IMR-90 (cell line): ENCODE results near the gene THSD7B. TPM values are rescaled to one million over a fixed set of nuclear protein-coding genes. Genes with fewer than 3 reads are reported as not detected.

ENCODE experiments used
- ATAC-seq: fragments of 200-7000 bp; cut with Tn5 transposase; 2 replicates; pipeline ENCODE4 v1.9.1; 2020; ENCODE audit warnings: low read depth, mild to moderate bottlenecking, moderate library complexity
- BruUV-seq: library from RNA; stranded (reverse); fragments of 400-500 nt; replicated peaks from 2 replicates; lab custom pipeline; 2021; lab: Mats Ljungman, UMichigan
- CTCF ChIA-PET: fragments of 300-600 bp; formaldehyde crosslinking; extraction: SDS; loops from one replicate; lab custom pipeline; 2021; ENCODE audit warnings: antibody characterized with exemption; lab: Yijun Ruan, JAX
- POLR2A ChIA-PET: fragments of 300-600 bp; sonication (Branson Sonifier 250); formaldehyde crosslinking; loops from one replicate; lab custom pipeline; 2022; ENCODE audit warnings: antibody characterized with exemption; ENCODE audit not compliant: unreplicated experiment; lab: Charles Lee
- DNase-seq: peaks from one replicate; pipeline ENCODE4 v3.0.0; 2013
- H2AFZ ChIP-seq: replicated peaks from 2 replicates; pipeline ENCODE3; 2013; ENCODE audit warnings: low read length, mild to moderate bottlenecking; ENCODE audit not compliant: poor library complexity
- H2AK5ac ChIP-seq: 2 replicates; pipeline ENCODE4 v1.6.1; 2013; ENCODE audit warnings: low read depth, low read length, inconsistent platforms
- H2AK9ac ChIP-seq: replicated peaks from 2 replicates; pipeline ENCODE3; 2013; ENCODE audit warnings: mild to moderate bottlenecking, low read depth, low read length, moderate library complexity; ENCODE audit not compliant: poor library complexity
- H2BK120ac ChIP-seq: 2 replicates; pipeline ENCODE4 v1.6.1; 2013; ENCODE audit warnings: low read depth, low read length, inconsistent platforms
- H2BK15ac ChIP-seq: 3 replicates; pipeline ENCODE4 v1.6.1; 2013; ENCODE audit warnings: low read depth, low read length, inconsistent platforms
- H2BK20ac ChIP-seq: 2 replicates; pipeline ENCODE4 v1.6.1; 2013; ENCODE audit warnings: low read depth, mild to moderate bottlenecking, inconsistent platforms, low read length, moderate library complexity
- H2BK5ac ChIP-seq: 2 replicates; pipeline ENCODE4 v1.6.1; 2013; ENCODE audit warnings: mild to moderate bottlenecking, low read depth, low read length, inconsistent platforms; ENCODE audit not compliant: poor library complexity, severe bottlenecking
- H3K14ac ChIP-seq: replicated peaks from 2 replicates; pipeline ENCODE4 v1.6.1; 2013; ENCODE audit warnings: low read depth, low read length, inconsistent platforms
- H3K18ac ChIP-seq: 2 replicates; pipeline ENCODE4 v1.6.1; 2013; ENCODE audit warnings: low read depth, low read length, control low read depth
- H3K23ac ChIP-seq: 2 replicates; pipeline ENCODE4 v1.6.1; 2013; ENCODE audit warnings: low read depth, low read length, inconsistent platforms
- H3K27ac ChIP-seq: 2 replicates; pipeline ENCODE4 v1.5.1; 2013; ENCODE audit warnings: mild to moderate bottlenecking, control low read depth, low read length; ENCODE audit not compliant: insufficient read depth
- H3K27me3 ChIP-seq: 2 replicates; pipeline ENCODE4 v1.6.1; 2013; ENCODE audit warnings: low read length; ENCODE audit not compliant: control insufficient read depth, insufficient read depth
- H3K36me3 ChIP-seq: 2 replicates; pipeline ENCODE4 v1.6.1; 2013; ENCODE audit warnings: low read length, mixed read lengths; ENCODE audit not compliant: control insufficient read depth, insufficient read depth
- H3K4ac ChIP-seq: 2 replicates; pipeline ENCODE4 v1.6.1; 2013; ENCODE audit warnings: low read depth, low read length, inconsistent platforms
- H3K4me1 ChIP-seq: 2 replicates; pipeline ENCODE4 v1.6.1; 2013; ENCODE audit warnings: low read length, mixed read lengths; ENCODE audit not compliant: control insufficient read depth, insufficient read depth
- H3K4me2 ChIP-seq: 2 replicates; pipeline ENCODE4 v1.6.1; 2013; ENCODE audit warnings: low read depth, mild to moderate bottlenecking, control low read depth, low read length, moderate library complexity
- H3K4me3 ChIP-seq: 2 replicates; pipeline ENCODE4 v1.5.1; 2013; ENCODE audit warnings: low read depth, mild to moderate bottlenecking, control low read depth, low read length, moderate library complexity; ENCODE audit not compliant: insufficient read depth
- H3K56ac ChIP-seq: 2 replicates; pipeline ENCODE4 v1.6.1; 2013; ENCODE audit warnings: low read length, inconsistent platforms; ENCODE audit not compliant: insufficient read depth; ENCODE audit errors: extremely low read depth
- H3K79me1 ChIP-seq, 2 experiments: 2 replicates each; pipeline ENCODE4 v1.6.1; 2013; ENCODE audit warnings: low read length in 2 of 2, inconsistent platforms in 1 of 2, low read depth in 1 of 2
- H3K9ac ChIP-seq: 2 replicates; pipeline ENCODE4 v1.6.1; 2013; ENCODE audit warnings: low read depth, low read length, control low read depth
- H3K9me1 ChIP-seq: 2 replicates; pipeline ENCODE4 v1.6.1; 2013; ENCODE audit warnings: low read length, inconsistent platforms; ENCODE audit not compliant: insufficient read depth
- H3K9me3 ChIP-seq: 2 replicates; pipeline ENCODE4 v1.6.1; 2013; ENCODE audit warnings: low read length; ENCODE audit not compliant: control insufficient read depth, insufficient read depth
- H4K20me1 ChIP-seq: 2 replicates; pipeline ENCODE4 v1.6.1; 2013; ENCODE audit warnings: low read length, inconsistent platforms; ENCODE audit not compliant: insufficient read depth
- H4K5ac ChIP-seq: 2 replicates; pipeline ENCODE4 v1.6.1; 2013; ENCODE audit warnings: mild to moderate bottlenecking, low read depth, low read length, control low read depth
- H4K8ac ChIP-seq, 2 experiments: 2 replicates each; pipeline ENCODE4 v1.6.1; 2013; ENCODE audit warnings: low read depth in 2 of 2, low read length in 2 of 2, control low read depth in 1 of 2, inconsistent platforms in 1 of 2
- H4K91ac ChIP-seq: 2 replicates; pipeline ENCODE4 v1.6.1; 2013; ENCODE audit warnings: low read depth, low read length, inconsistent platforms; ENCODE audit not compliant: insufficient read depth
- BHLHE40 ChIP-seq: fragments of 150-350 bp; IDR thresholded peaks from 2 replicates; pipeline ENCODE4 v1.6.1; 2016; ENCODE audit warnings: mild to moderate bottlenecking, low read depth, low read length
- CEBPB ChIP-seq: IDR thresholded peaks from 2 replicates; pipeline ENCODE4 v1.6.1; 2012; ENCODE audit warnings: low read depth, low read length, improper control_type of control experiment
- CHD1 ChIP-seq: IDR thresholded peaks from 2 replicates; pipeline ENCODE4 v1.6.1; 2012; ENCODE audit warnings: low read depth, low read length, improper control_type of control experiment
- ELK1 ChIP-seq: fragments of 150-350 bp; IDR thresholded peaks from 2 replicates; pipeline ENCODE4 v1.6.1; 2016; ENCODE audit warnings: low read depth, mild to moderate bottlenecking, low read length, moderate library complexity, borderline replicate concordance
- FOS ChIP-seq: fragments of 150-350 bp; IDR thresholded peaks from 2 replicates; pipeline ENCODE4 v1.6.1; 2016; ENCODE audit warnings: low read depth, low read length
- MAFK ChIP-seq: IDR thresholded peaks from 2 replicates; pipeline ENCODE4 v1.6.1; 2012; ENCODE audit warnings: low read depth, low read length, improper control_type of control experiment
- MAZ ChIP-seq: IDR thresholded peaks from 2 replicates; pipeline ENCODE4 v1.6.1; 2012; ENCODE audit warnings: low read depth, mild to moderate bottlenecking, low read length, improper control_type of control experiment, moderate library complexity, borderline replicate concordance
- MXI1 ChIP-seq: IDR thresholded peaks from 2 replicates; pipeline ENCODE4 v1.6.1; 2012; ENCODE audit warnings: low read depth, mild to moderate bottlenecking, low read length, moderate library complexity, borderline replicate concordance
- NFE2L2 ChIP-seq: fragments of 150-350 bp; IDR thresholded peaks from 2 replicates; pipeline ENCODE4 v1.6.1; 2016; ENCODE audit warnings: low read depth, mild to moderate bottlenecking, low read length
- POLR2A ChIP-seq: IDR thresholded peaks from 2 replicates; pipeline ENCODE4 v1.6.1; 2012; ENCODE audit warnings: mild to moderate bottlenecking, low read depth, low read length
- RAD21 ChIP-seq: IDR thresholded peaks from 2 replicates; pipeline ENCODE4 v1.6.1; 2012; ENCODE audit warnings: low read length, improper control_type of control experiment
- RCOR1 ChIP-seq: IDR thresholded peaks from 2 replicates; pipeline ENCODE4 v1.6.1; 2012; ENCODE audit warnings: mild to moderate bottlenecking, low read length, improper control_type of control experiment; ENCODE audit not compliant: insufficient replicate concordance
- RFX5 ChIP-seq: IDR thresholded peaks from 2 replicates; pipeline ENCODE4 v1.8.0; 2012; ENCODE audit warnings: low read depth, mild to moderate bottlenecking, low read length, moderate library complexity
- SMC3 ChIP-seq: fragments of 150-350 bp; IDR thresholded peaks from 2 replicates; pipeline ENCODE4 v1.6.1; 2016; ENCODE audit warnings: low read depth, mild to moderate bottlenecking, antibody characterized with exemption, low read length, moderate library complexity
- whole genome bisulfite sequencing, 2 experiments: methylation state at CpG; one replicate each; pipeline versions ENCODE4 v1.1.5 to v1.1.7; 2013; ENCODE audit warnings: missing lambda C conversion rate in 2 of 2; ENCODE audit not compliant: insufficient read length in 1 of 2; ENCODE audit errors: extremely low coverage in 2 of 2; 5-methylcytosine and 5-hydroxymethylcytosine counted together
- dilution Hi-C: fragments of 300-500 bp; cut with HindIII; formaldehyde crosslinking; loops from one replicate; pipeline ENCODE4 v1.14.3; 2018; ENCODE audit warnings: low sequenced_read_pairs; ENCODE audit not compliant: unreplicated experiment
- in situ Hi-C: fragments of 300-500 bp; cut with MboI; formaldehyde crosslinking; loops from 3 replicates; pipeline ENCODE4 v1.14.3; 2019; ENCODE audit warnings: low sequenced_read_pairs, inconsistent platforms, mixed read lengths
- intact Hi-C: fragments of 100-400 bp; cut with micrococcal nuclease; formaldehyde crosslinking; loops from 2 replicates; pipeline ENCODE4 v1.10.0; 2022
- polyA plus RNA-seq, 3 experiments: library from polyadenylated mRNA; depleted of rRNA; stranded (reverse); fragments of >200 nt; gene quantifications; 2 replicates each; pipeline ENCODE4 v1.2.3, GENCODE V29; 2012; ENCODE audit warnings: low replicate concordance in 1 of 3
- total RNA-seq: library from RNA; depleted of rRNA; stranded (reverse); fragments of >200 nt; gene quantifications from 2 replicates; pipeline ENCODE4 v1.2.3, GENCODE V29; 2012
- TF ChIP-seq, protein P1 (sequence below): fragments of 150-350 bp; IDR thresholded peaks from 2 replicates; pipeline ENCODE4 v1.6.1; 2017; ENCODE audit warnings: mild to moderate bottlenecking, antibody characterized with exemption, low read length, low read depth
- TF ChIP-seq, protein P2 (sequence below): conservative IDR thresholded peaks from 2 replicates; pipeline ENCODE4 v1.5.1; 2012; ENCODE audit warnings: mild to moderate bottlenecking, low read depth, low read length, improper control_type of control experiment

THSD7B gene
- total and polyA plus RNA-seq, 2 of the 4 experiments (the other 2 are of a cell fraction): not detected

GRCh38 chr2:137208431-137208891, 443.1 kb downstream of the THSD7B start:
- in situ Hi-C loops: no loop called here
- Histone ChIP-seq H3K4me3 (no peak overlapping the region), H4K20me1 (no peaks in the 10 kb centered on the region), H3K9ac (no peak overlapping the region), H2AK9ac (no peak overlapping the region), H3K14ac (no peak overlapping the region), H3K36me3 (no peaks in the 10 kb centered on the region), H2BK20ac (no peak overlapping the region), H3K18ac (no peak overlapping the region), H3K79me1 (no peaks in the 10 kb centered on the region), H4K91ac (no peak overlapping the region), H3K27ac (no peak overlapping the region), H3K27me3 (no peaks in the 10 kb centered on the region), H2BK15ac (no peak overlapping the region), H4K5ac (no peak overlapping the region), H2AFZ (no peak overlapping the region), H2AK5ac (no peak overlapping the region), H2BK120ac (no peak overlapping the region), H3K4ac (no peak overlapping the region), H3K23ac (no peak overlapping the region), H3K9me1 (no peaks in the 10 kb centered on the region), H3K4me2 (no peak overlapping the region), H2BK5ac (no peak overlapping the region), H3K56ac (no peak overlapping the region), H3K4me1 (no peaks in the 10 kb centered on the region), H4K8ac (no peak overlapping the region), H3K9me3 (no peaks in the 10 kb centered on the region; the same call in 1 of the 2 replicates)
- ChIA-PET CTCF (no interaction called here), POLR2A (no interaction called here)
- dilution Hi-C loops: no loop called here
- ATAC-seq: no peak
- intact Hi-C loops: no loop called here
- TF ChIP-seq, protein P1, sequence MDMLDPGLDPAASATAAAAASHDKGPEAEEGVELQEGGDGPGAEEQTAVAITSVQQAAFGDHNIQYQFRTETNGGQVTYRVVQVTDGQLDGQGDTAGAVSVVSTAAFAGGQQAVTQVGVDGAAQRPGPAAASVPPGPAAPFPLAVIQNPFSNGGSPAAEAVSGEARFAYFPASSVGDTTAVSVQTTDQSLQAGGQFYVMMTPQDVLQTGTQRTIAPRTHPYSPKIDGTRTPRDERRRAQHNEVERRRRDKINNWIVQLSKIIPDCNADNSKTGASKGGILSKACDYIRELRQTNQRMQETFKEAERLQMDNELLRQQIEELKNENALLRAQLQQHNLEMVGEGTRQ: no peak
- no peak for TF ChIP-seq RAD21
- no peak for TF ChIP-seq CHD1
- TF ChIP-seq SMC3: no peak
- no peak for TF ChIP-seq RFX5
- no peak for TF ChIP-seq MAZ
- no peak for TF ChIP-seq ELK1
- TF ChIP-seq CEBPB: no peak
- TF ChIP-seq, protein P2, sequence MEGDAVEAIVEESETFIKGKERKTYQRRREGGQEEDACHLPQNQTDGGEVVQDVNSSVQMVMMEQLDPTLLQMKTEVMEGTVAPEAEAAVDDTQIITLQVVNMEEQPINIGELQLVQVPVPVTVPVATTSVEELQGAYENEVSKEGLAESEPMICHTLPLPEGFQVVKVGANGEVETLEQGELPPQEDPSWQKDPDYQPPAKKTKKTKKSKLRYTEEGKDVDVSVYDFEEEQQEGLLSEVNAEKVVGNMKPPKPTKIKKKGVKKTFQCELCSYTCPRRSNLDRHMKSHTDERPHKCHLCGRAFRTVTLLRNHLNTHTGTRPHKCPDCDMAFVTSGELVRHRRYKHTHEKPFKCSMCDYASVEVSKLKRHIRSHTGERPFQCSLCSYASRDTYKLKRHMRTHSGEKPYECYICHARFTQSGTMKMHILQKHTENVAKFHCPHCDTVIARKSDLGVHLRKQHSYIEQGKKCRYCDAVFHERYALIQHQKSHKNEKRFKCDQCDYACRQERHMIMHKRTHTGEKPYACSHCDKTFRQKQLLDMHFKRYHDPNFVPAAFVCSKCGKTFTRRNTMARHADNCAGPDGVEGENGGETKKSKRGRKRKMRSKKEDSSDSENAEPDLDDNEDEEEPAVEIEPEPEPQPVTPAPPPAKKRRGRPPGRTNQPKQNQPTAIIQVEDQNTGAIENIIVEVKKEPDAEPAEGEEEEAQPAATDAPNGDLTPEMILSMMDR: no peak
- TF ChIP-seq BHLHE40: no peak
- TF ChIP-seq FOS: no peak
- TF ChIP-seq RCOR1: no peak
- no peak for TF ChIP-seq POLR2A
- no peak for TF ChIP-seq NFE2L2
- no peak for TF ChIP-seq MXI1
- TF ChIP-seq MAFK: no peak
- WGBS, 2 experiments: no CpG with 5 or more reads among the region's 2 CpGs
- BruUV-seq: no TSS peak
- DNase-seq: no peak
